Progenitor cell of endocrine pancreas (in vitro differentiated cells): ENCODE results near the gene PPARG. TPM values are rescaled to one million over a fixed set of nuclear protein-coding genes. Genes with fewer than 3 reads are reported as not detected.

Experiments
- DNase-seq: peaks from one replicate; pipeline ENCODE4 v3.0.0; 2021; ENCODE audit warnings: low spot score; ENCODE audit not compliant: unreplicated experiment
- H3K27ac Mint-ChIP-seq: 2 replicates; pipeline ENCODE4 v1.8.0; 2021; ENCODE audit warnings: mild to moderate bottlenecking, moderate library complexity, mixed read lengths
- H3K27me3 Mint-ChIP-seq: 2 replicates; pipeline ENCODE4 v1.8.0; 2021; ENCODE audit warnings: mixed read lengths
- H3K36me3 Mint-ChIP-seq: 2 replicates; pipeline ENCODE4 v1.8.0; 2022; ENCODE audit warnings: mixed read lengths; ENCODE audit not compliant: insufficient read depth
- H3K4me1 Mint-ChIP-seq: 2 replicates; pipeline ENCODE4 v1.8.0; 2021; ENCODE audit warnings: low read depth, mixed read lengths
- H3K4me3 Mint-ChIP-seq: 2 replicates; pipeline ENCODE4 v1.8.0; 2021; ENCODE audit warnings: low read depth, mild to moderate bottlenecking, moderate library complexity, mixed read lengths
- H3K9me3 Mint-ChIP-seq: 2 replicates; pipeline ENCODE4 v1.8.0; 2021; ENCODE audit warnings: low read depth, mixed read lengths
- CTCF ChIP-seq: fragments of 200-600 bp; sonication (generic); IDR thresholded peaks from one replicate; pipeline ENCODE4 v1.5.0; 2021; ENCODE audit warnings: antibody characterized with exemption, mild to moderate bottlenecking; ENCODE audit not compliant: unreplicated experiment
- total RNA-seq: library from RNA; stranded (reverse); gene quantifications from 2 replicates; pipeline ENCODE4 v1.2.1, GENCODE V29; 2021

The PPARG gene
- total RNA-seq, 1 donor from 2014 or later = 17.1 TPM

- Mint-ChIP-seq H3K27ac (no peak overlapping the region), H3K4me1 (peaks cover 22% of the 10 kb centered on the region), H3K36me3 (no peaks in the 10 kb centered on the region), H3K4me3 (no peak overlapping the region), H3K27me3 (no peaks in the 10 kb centered on the region), H3K9me3 (no peaks in the 10 kb centered on the region)
- DNase-seq = no peak
- TF ChIP-seq CTCF = no peak
These were observed 124.9 kb downstream of the PPARG start for GRCh38 chr3:12413721-12414255.

- Mint-ChIP-seq H3K4me1 (peaks cover 10% of the 10 kb centered on the region), H3K4me3 (no peak overlapping the region), H3K9me3 (no peaks in the 10 kb centered on the region), H3K27me3 (no peaks in the 10 kb centered on the region), H3K36me3 (no peaks in the 10 kb centered on the region), H3K27ac (no peak overlapping the region)
- no peak for TF ChIP-seq CTCF
- no peak for DNase-seq
These were observed 126.3 kb downstream of the PPARG start for GRCh38 chr3:12415014-12415680.

- Mint-ChIP-seq H3K27ac (no peak overlapping the region), H3K4me3 (no peak overlapping the region), H3K27me3 (no peaks in the 10 kb centered on the region), H3K9me3 (no peaks in the 10 kb centered on the region), H3K36me3 (no peaks in the 10 kb centered on the region), H3K4me1 (peaks cover 9% of the 10 kb centered on the region)
- no peak for TF ChIP-seq CTCF
- no peak for DNase-seq
These were observed 127.9 kb downstream of the PPARG start for GRCh38 chr3:12416731-12417130.

GRCh38 chr3:12420393-12420792 is 131.5 kb downstream of the PPARG start:
- Mint-ChIP-seq H3K9me3 (no peaks in the 10 kb centered on the region), H3K27me3 (no peaks in the 10 kb centered on the region), H3K36me3 (no peaks in the 10 kb centered on the region), H3K4me3 (no peak overlapping the region), H3K4me1 (peaks cover 32% of the 10 kb centered on the region), H3K27ac (no peak overlapping the region)
- TF ChIP-seq CTCF = no peak
- no peak for DNase-seq

- Mint-ChIP-seq H3K4me1 (peaks cover 38% of the 10 kb centered on the region), H3K27me3 (no peaks in the 10 kb centered on the region), H3K27ac (no peak overlapping the region), H3K9me3 (no peaks in the 10 kb centered on the region), H3K36me3 (no peaks in the 10 kb centered on the region), H3K4me3 (no peak overlapping the region)
- TF ChIP-seq CTCF = no peak
- no peak for DNase-seq
These were observed 132.3 kb downstream of the PPARG start for GRCh38 chr3:12421132-12421531.
